Measurements from ENCODE around the gene DCC.

DNA sequence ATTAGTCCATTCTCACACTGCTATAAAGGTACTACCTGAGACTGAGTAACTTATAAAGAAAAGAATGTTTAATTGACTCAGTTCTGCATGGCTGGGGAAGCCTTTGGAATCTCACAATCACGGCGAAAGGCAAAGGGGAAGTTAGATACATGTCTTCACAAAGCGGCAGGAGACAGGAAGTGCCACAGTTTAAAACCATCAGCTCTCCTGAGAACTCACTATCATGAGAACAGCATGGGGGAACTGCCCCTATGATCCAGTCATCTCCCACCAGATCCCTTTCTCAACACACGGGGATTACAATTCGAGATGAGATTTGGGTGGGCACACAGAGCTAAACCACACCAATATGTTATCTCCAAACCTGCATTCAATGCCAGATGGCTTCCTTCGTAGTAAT lies 716.1 kb downstream of the DCC start:
- TF ChIP-seq EP300 (IDR thresholded peaks at IDR 0.05), result no peak
- TF ChIP-seq, protein P1, sequence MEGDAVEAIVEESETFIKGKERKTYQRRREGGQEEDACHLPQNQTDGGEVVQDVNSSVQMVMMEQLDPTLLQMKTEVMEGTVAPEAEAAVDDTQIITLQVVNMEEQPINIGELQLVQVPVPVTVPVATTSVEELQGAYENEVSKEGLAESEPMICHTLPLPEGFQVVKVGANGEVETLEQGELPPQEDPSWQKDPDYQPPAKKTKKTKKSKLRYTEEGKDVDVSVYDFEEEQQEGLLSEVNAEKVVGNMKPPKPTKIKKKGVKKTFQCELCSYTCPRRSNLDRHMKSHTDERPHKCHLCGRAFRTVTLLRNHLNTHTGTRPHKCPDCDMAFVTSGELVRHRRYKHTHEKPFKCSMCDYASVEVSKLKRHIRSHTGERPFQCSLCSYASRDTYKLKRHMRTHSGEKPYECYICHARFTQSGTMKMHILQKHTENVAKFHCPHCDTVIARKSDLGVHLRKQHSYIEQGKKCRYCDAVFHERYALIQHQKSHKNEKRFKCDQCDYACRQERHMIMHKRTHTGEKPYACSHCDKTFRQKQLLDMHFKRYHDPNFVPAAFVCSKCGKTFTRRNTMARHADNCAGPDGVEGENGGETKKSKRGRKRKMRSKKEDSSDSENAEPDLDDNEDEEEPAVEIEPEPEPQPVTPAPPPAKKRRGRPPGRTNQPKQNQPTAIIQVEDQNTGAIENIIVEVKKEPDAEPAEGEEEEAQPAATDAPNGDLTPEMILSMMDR (IDR thresholded peaks at IDR 0.05), result no peak
- TF ChIP-seq POLR2AphosphoS5 (IDR thresholded peaks at IDR 0.05), result no peak
- no peak for TF ChIP-seq POLR2A (IDR thresholded peaks at IDR 0.05)
